Transverse colon (tissue), 4 donors: ENCODE data around the gene C21orf91. TPM values are rescaled to one million over a fixed set of nuclear protein-coding genes. Genes with fewer than 3 reads are reported as not detected.

Source experiments
- DNase-seq: peaks from one replicate; pipeline ENCODE4 v3.0.0-alpha.2; 2019
- H3K27ac ChIP-seq, 4 donors: fragments of 200-600 bp; sonication (generic); 2 replicates each; pipeline ENCODE4 v1.5.1; 2016 to 2018; ENCODE audit warnings: inconsistent platforms in 4 of 4
- H3K27me3 ChIP-seq: fragments of 200-600 bp; sonication (generic); 2 replicates; pipeline ENCODE4 v1.5.1; 2017; ENCODE audit warnings: inconsistent platforms
- H3K36me3 ChIP-seq, 4 donors: fragments of 200-600 bp; sonication (generic); 2 replicates each; pipeline ENCODE4 v1.5.1; 2017 to 2019; ENCODE audit warnings: inconsistent platforms in 4 of 4
- H3K4me1 ChIP-seq, 4 donors: fragments of 200-600 bp; sonication (generic); 2 replicates each; pipeline ENCODE4 v1.5.1; 2017 to 2020; ENCODE audit warnings: inconsistent platforms in 4 of 4
- H3K4me3 ChIP-seq, 4 donors: fragments of 200-600 bp; sonication (generic); 1 replicate in 1 of 4; 2 replicates in 3 of 4; pipeline versions ENCODE4 v1.5.1 to v1.6.1; 2017 to 2019; ENCODE audit warnings: inconsistent platforms in 4 of 4
- H3K9me3 ChIP-seq, 2 donors: fragments of 200-600 bp; sonication (generic); 2 replicates each; pipeline ENCODE4 v1.5.1; 2017 to 2019; ENCODE audit warnings: inconsistent platforms in 2 of 2
- CTCF ChIP-seq, 5 experiments: fragments of 200-600 bp in 3 of 5; fragments of 450-650 bp in 2 of 5; sonication (generic) in 3 of 5; IDR thresholded peaks; 1 replicate in 2 of 5; 2 replicates in 3 of 5; pipeline ENCODE4 v1.5.1; 2016 to 2017; ENCODE audit warnings: antibody characterized with exemption in 5 of 5, inconsistent platforms in 3 of 5, mild to moderate bottlenecking in 2 of 5, moderate library complexity in 1 of 5
- EP300 ChIP-seq: sonication (generic); formaldehyde crosslinking; IDR thresholded peaks from one replicate; pipeline ENCODE4 v1.6.1; 2017; ENCODE audit warnings: antibody characterized with exemption, low read depth
- POLR2A ChIP-seq: fragments of 450-650 bp; IDR thresholded peaks from one replicate; pipeline ENCODE4 v1.6.1; 2016; ENCODE audit warnings: antibody characterized with exemption, mild to moderate bottlenecking, moderate library complexity
- POLR2AphosphoS5 ChIP-seq, 3 donors: sonication (generic); formaldehyde crosslinking; IDR thresholded peaks; one replicate each; pipeline ENCODE4 v1.6.1; 2016; ENCODE audit warnings: antibody characterized with exemption in 3 of 3
- WGBS, 2 donors: methylation state at CpG; one replicate each; pipeline ENCODE4 v1.1.5; 2018; ENCODE audit warnings: low coverage in 1 of 2; 5-methylcytosine and 5-hydroxymethylcytosine counted together
- in situ Hi-C, 4 donors: fragments of 200-750 bp; cut with MboI; loops; one replicate each; pipeline versions ENCODE4 v1.15.0 to v1.15.1; 2017; ENCODE audit warnings: low sequenced_read_pairs in 3 of 4, low pct_ligation_motif_present in 1 of 4, low pct_unique_long_range_greater_than_20kb in 1 of 4
- intact Hi-C: fragments of 100-400 bp; cut with DNase I; formaldehyde crosslinking; loops from one replicate; pipeline ENCODE4 v1.15.1; 2023; ENCODE audit warnings: low total_unique reads
- total RNA-seq, 4 donors: library from RNA; depleted of rRNA; stranded (reverse); fragments of >200 nt; gene quantifications; one replicate each; pipeline ENCODE4 v1.1.0, GENCODE V29; 2016

C21orf91 gene
- total RNA-seq, 4 donors from 2014 or later: 3.2 to 10.8 (median 5.6) TPM

GRCh38 chr21:17805966-17806365 lies 13.2 kb downstream of the C21orf91 start:
- 93 to 100% methylated on average over 2 to 4 of the region's 4 CpGs for WGBS, 2 donors
- no peak for TF ChIP-seq POLR2AphosphoS5 (IDR thresholded peaks at IDR 0.05)
- no peak for TF ChIP-seq CTCF (IDR thresholded peaks at IDR 0.05)
- no peak for TF ChIP-seq EP300
- no peak for TF ChIP-seq POLR2A
- Histone ChIP-seq H3K4me1 (no peaks in the 10 kb centered on the region), H3K27me3 (no peaks in the 10 kb centered on the region), H3K9me3 (peaks cover 6 to 8% of the 10 kb centered on the region in 2 donors), H3K4me3 (no peak overlapping the region), H3K36me3 (peaks cover 0 to 28% (median 13%) of the 10 kb centered on the region in 4 donors), H3K27ac (no peak overlapping the region)
- in situ Hi-C loops (no loop called here), intact Hi-C loops (no loop called here)
- no peak for DNase-seq

GRCh38 chr21:17803536-17803935 lies 15.6 kb downstream of the C21orf91 start:
- Histone ChIP-seq H3K4me1 (peaks cover 0 to 6% (median 0%) of the 10 kb centered on the region in 4 donors), H3K27me3 (no peaks in the 10 kb centered on the region), H3K4me3 (no peak overlapping the region), H3K27ac (no peak overlapping the region), H3K36me3 (peaks cover 0 to 9% (median 6%) of the 10 kb centered on the region in 4 donors), H3K9me3 (peaks cover 6 to 7% of the 10 kb centered on the region in 2 donors)
- WGBS, 2 donors: 84 to 94% methylated on average over 3 of the region's 3 CpGs
- intact Hi-C loops (no loop called here), in situ Hi-C loops (no loop called here)
- TF ChIP-seq POLR2A (no peak), EP300 (no peak), CTCF (IDR thresholded peaks at IDR 0.05) (no peak), POLR2AphosphoS5 (IDR thresholded peaks at IDR 0.05) (no peak)
- no peak for DNase-seq

GRCh38 chr21:17802572-17802971 lies 16.6 kb downstream of the C21orf91 start:
- TF ChIP-seq EP300 (no peak), POLR2A (no peak), POLR2AphosphoS5 (IDR thresholded peaks at IDR 0.05) (no peak), CTCF (IDR thresholded peaks at IDR 0.05) (no peak)
- 79 to 80% methylated on average over 1 of the region's 1 CpG for WGBS, 2 donors
- no peak for DNase-seq
- H3K4me3 ChIP-seq: no peak overlapping the region
- in situ Hi-C loops (no loop called here), intact Hi-C loops (no loop called here)
- no peaks in the 10 kb centered on the region for H3K9me3 ChIP-seq
- peaks cover 0 to 14% (median 0%) of the 10 kb centered on the region in 4 donors for H3K4me1 ChIP-seq
- no peaks in the 10 kb centered on the region for H3K27me3 ChIP-seq
- no peak overlapping the region for H3K27ac ChIP-seq
- no peaks in the 10 kb centered on the region for H3K36me3 ChIP-seq

GRCh38 chr21:17799414-17800164 lies 19.6 kb downstream of the C21orf91 start:
- no peak for DNase-seq
- peaks cover 0 to 28% (median 0%) of the 10 kb centered on the region in 4 donors for H3K4me1 ChIP-seq
- H3K27me3 ChIP-seq: no peaks in the 10 kb centered on the region
- intact Hi-C loops (no loop called here), in situ Hi-C loops (no loop called here)
- H3K36me3 ChIP-seq: no peaks in the 10 kb centered on the region
- 92 to 94% methylated on average over 6 of the region's 6 CpGs for WGBS, 2 donors
- H3K9me3 ChIP-seq: no peaks in the 10 kb centered on the region
- TF ChIP-seq EP300: no peak
- no peak for TF ChIP-seq POLR2AphosphoS5 (IDR thresholded peaks at IDR 0.05)
- TF ChIP-seq CTCF (IDR thresholded peaks at IDR 0.05): no peak
- TF ChIP-seq POLR2A: no peak
- H3K4me3 ChIP-seq: no peak overlapping the region
- no peak overlapping the region for H3K27ac ChIP-seq
